Trophoblast cell (in vitro differentiated cells and primary cell): ENCODE measurements around the gene KIRREL3.

Experiments used
- DNase-seq, 2 donors: peaks; one replicate each; pipeline ENCODE4 v3.0.0-alpha.2; 2016
- H2AFZ ChIP-seq: 2 replicates; pipeline ENCODE4 v1.6.1; 2013; ENCODE audit warnings: low read length, moderate library complexity, mild to moderate bottlenecking; ENCODE audit not compliant: insufficient read depth, poor library complexity
- H2AK5ac ChIP-seq: 2 replicates; pipeline ENCODE4 v1.6.1; 2013; ENCODE audit warnings: mild to moderate bottlenecking, low read length
- H2BK120ac ChIP-seq: 2 replicates; pipeline ENCODE4 v1.6.1; 2013; ENCODE audit warnings: low read length, mild to moderate bottlenecking, moderate library complexity; ENCODE audit not compliant: insufficient read depth, poor library complexity
- H2BK12ac ChIP-seq: 2 replicates; pipeline ENCODE4 v1.6.1; 2013; ENCODE audit warnings: mild to moderate bottlenecking, low read length, moderate library complexity
- H2BK5ac ChIP-seq: 2 replicates; pipeline ENCODE4 v1.6.1; 2013; ENCODE audit warnings: low read length, low read depth, moderate library complexity, mild to moderate bottlenecking; ENCODE audit not compliant: poor library complexity
- H3K14ac ChIP-seq: 2 replicates; pipeline ENCODE4 v1.6.1; 2013; ENCODE audit warnings: mild to moderate bottlenecking, low read length
- H3K18ac ChIP-seq: 2 replicates; pipeline ENCODE4 v1.6.1; 2013; ENCODE audit warnings: mild to moderate bottlenecking, low read length
- H3K23ac ChIP-seq: 2 replicates; pipeline ENCODE4 v1.6.1; 2013; ENCODE audit warnings: low read length
- H3K27ac ChIP-seq: 2 replicates; pipeline ENCODE4 v1.5.1; 2013; ENCODE audit warnings: low read depth, mild to moderate bottlenecking, inconsistent platforms, low read length, moderate library complexity
- H3K27me3 ChIP-seq: 2 replicates; pipeline ENCODE4 v1.6.1; 2013; ENCODE audit warnings: inconsistent platforms, mild to moderate bottlenecking, low read length, moderate library complexity; ENCODE audit not compliant: insufficient read depth
- H3K36me3 ChIP-seq, 2 experiments: 1 replicate in 1 of 2; 2 replicates in 1 of 2; pipeline ENCODE4 v1.6.1; 2013; ENCODE audit warnings: low read length in 2 of 2, mild to moderate bottlenecking in 2 of 2, moderate library complexity in 1 of 2; ENCODE audit not compliant: insufficient read depth in 2 of 2, control insufficient read depth in 1 of 2
- H3K4ac ChIP-seq: 2 replicates; pipeline ENCODE4 v1.6.1; 2013; ENCODE audit warnings: low read depth, mild to moderate bottlenecking, low read length, moderate library complexity
- H3K4me1 ChIP-seq, 2 experiments: 1 replicate in 1 of 2; 2 replicates in 1 of 2; pipeline ENCODE4 v1.6.1; 2013; ENCODE audit warnings: low read length in 2 of 2, mild to moderate bottlenecking in 2 of 2, moderate library complexity in 1 of 2; ENCODE audit not compliant: insufficient read depth in 2 of 2, control insufficient read depth in 1 of 2
- H3K4me2 ChIP-seq: 2 replicates; pipeline ENCODE4 v1.6.1; 2013; ENCODE audit warnings: inconsistent platforms, mild to moderate bottlenecking, low read length, moderate library complexity
- H3K4me3 ChIP-seq: 2 replicates; pipeline ENCODE4 v1.5.1; 2013; ENCODE audit warnings: mild to moderate bottlenecking, low read depth, low read length, inconsistent platforms
- H3K79me1 ChIP-seq: one replicate; pipeline ENCODE4 v1.6.1; 2013; ENCODE audit warnings: low read length
- H3K79me2 ChIP-seq: 2 replicates; pipeline ENCODE4 v1.6.1; 2013; ENCODE audit warnings: low read length, mild to moderate bottlenecking; ENCODE audit not compliant: control insufficient read depth, insufficient read depth, poor library complexity
- H3K9ac ChIP-seq: 2 replicates; pipeline ENCODE4 v1.6.1; 2013; ENCODE audit warnings: mild to moderate bottlenecking, low read length
- H3K9me3 ChIP-seq: 2 replicates; pipeline ENCODE4 v1.6.1; 2013; ENCODE audit warnings: low read depth, mild to moderate bottlenecking, control low read depth, inconsistent platforms, low read length; ENCODE audit not compliant: insufficient read depth
- H4K12ac ChIP-seq: 2 replicates; pipeline ENCODE4 v1.6.1; 2013; ENCODE audit warnings: low read depth, mild to moderate bottlenecking, low read length, moderate library complexity
- H4K8ac ChIP-seq: 2 replicates; pipeline ENCODE4 v1.6.1; 2013; ENCODE audit warnings: low read depth, mild to moderate bottlenecking, low read length, moderate library complexity
- H4K91ac ChIP-seq: one replicate; pipeline ENCODE4 v1.6.1; 2013; ENCODE audit warnings: low read depth, mild to moderate bottlenecking, low read length, moderate library complexity
- WGBS: extraction: QIAGEN DNeasy Blood & Tissue Kit; methylation state at CpG from one replicate; pipeline ENCODE4 v1.1.7; 2013; ENCODE audit warnings: missing lambda C conversion rate; ENCODE audit not compliant: insufficient read length, insufficient coverage; ENCODE audit errors: extremely low coverage; 5-methylcytosine and 5-hydroxymethylcytosine counted together

KIRREL3 gene

GRCh38 chr11:127035824-127036223, 35.3 kb upstream of the KIRREL3 start:
- WGBS, result no CpG with 5 or more reads among the region's 3 CpGs
- no peak overlapping the region for H2AK5ac ChIP-seq

GRCh38 chr11:127034973-127035372, 34.4 kb upstream of the KIRREL3 start:
- Histone ChIP-seq H3K4me3 (no peak overlapping the region), H2AK5ac (no peak overlapping the region), H3K79me1 (no peaks in the 10 kb centered on the region), H4K91ac (no peak overlapping the region), H3K27ac (no peak overlapping the region), H2BK5ac (no peak overlapping the region), H3K9me3 (no peaks in the 10 kb centered on the region), H2AFZ (no peak overlapping the region), H3K36me3 (no peaks in the 10 kb centered on the region), H3K79me2 (no peaks in the 10 kb centered on the region), H3K23ac (no peak overlapping the region), H3K27me3 (no peaks in the 10 kb centered on the region), H3K18ac (no peak overlapping the region), H2BK120ac (no peak overlapping the region), H3K4me1 (no peaks in the 10 kb centered on the region), H4K12ac (no peak overlapping the region), H3K4ac (no peak overlapping the region), H2BK12ac (no peak overlapping the region), H3K9ac (no peak overlapping the region), H4K8ac (no peak overlapping the region), H3K4me2 (no peak overlapping the region), H3K14ac (no peak overlapping the region)
- no peak for DNase-seq

More at GRCh38 chr11:127035824-127036223, 35.3 kb upstream of the KIRREL3 start:
- no peak overlapping the region for H2BK120ac ChIP-seq
- no peaks in the 10 kb centered on the region for H3K79me2 ChIP-seq
- no peak overlapping the region for H3K4ac ChIP-seq
- H2BK12ac ChIP-seq, result no peak overlapping the region
- H3K14ac ChIP-seq, result no peak overlapping the region
- no peak overlapping the region for H3K4me3 ChIP-seq
- no peaks in the 10 kb centered on the region for H3K36me3 ChIP-seq
- no peak overlapping the region for H4K12ac ChIP-seq
- no peak overlapping the region for H3K27ac ChIP-seq
- no peaks in the 10 kb centered on the region for H3K9me3 ChIP-seq
- no peak overlapping the region for H3K18ac ChIP-seq
- no peak overlapping the region for H3K4me2 ChIP-seq
- H3K9ac ChIP-seq, result no peak overlapping the region
- H3K27me3 ChIP-seq, result no peaks in the 10 kb centered on the region
- no peak overlapping the region for H3K23ac ChIP-seq
- H2BK5ac ChIP-seq, result no peak overlapping the region
- no peak overlapping the region for H4K8ac ChIP-seq
- DNase-seq, result no peak
- H3K4me1 ChIP-seq, result no peaks in the 10 kb centered on the region
- H4K91ac ChIP-seq, result no peak overlapping the region
- no peaks in the 10 kb centered on the region for H3K79me1 ChIP-seq
- no peak overlapping the region for H2AFZ ChIP-seq

- Histone ChIP-seq H3K4ac (no peak overlapping the region), H2BK5ac (no peak overlapping the region), H3K36me3 (no peaks in the 10 kb centered on the region), H2BK12ac (no peak overlapping the region), H3K9ac (no peak overlapping the region), H3K79me1 (no peaks in the 10 kb centered on the region), H3K27ac (no peak overlapping the region), H4K12ac (no peak overlapping the region), H3K27me3 (no peaks in the 10 kb centered on the region), H3K14ac (no peak overlapping the region), H3K4me3 (no peak overlapping the region), H2AFZ (no peak overlapping the region), H4K91ac (no peak overlapping the region), H3K9me3 (no peaks in the 10 kb centered on the region), H2AK5ac (no peak overlapping the region), H3K4me1 (no peaks in the 10 kb centered on the region), H4K8ac (no peak overlapping the region), H3K18ac (no peak overlapping the region), H2BK120ac (no peak overlapping the region), H3K79me2 (no peaks in the 10 kb centered on the region), H3K23ac (no peak overlapping the region), H3K4me2 (no peak overlapping the region)
- no CpG with 5 or more reads among the region's 4 CpGs for WGBS
- DNase-seq, result no peak
Measured at GRCh38 chr11:127028648-127029047, 28.1 kb upstream of the KIRREL3 start.

GRCh38 chr11:127027789-127028188, 27.2 kb upstream of the KIRREL3 start:
- Histone ChIP-seq H3K79me1 (no peaks in the 10 kb centered on the region), H3K27ac (no peak overlapping the region), H2AK5ac (no peak overlapping the region), H3K9ac (no peak overlapping the region), H3K79me2 (no peaks in the 10 kb centered on the region), H3K4ac (no peak overlapping the region), H2AFZ (no peak overlapping the region), H3K14ac (no peak overlapping the region), H3K4me2 (no peak overlapping the region), H2BK5ac (no peak overlapping the region), H3K27me3 (no peaks in the 10 kb centered on the region), H3K4me1 (no peaks in the 10 kb centered on the region), H4K12ac (no peak overlapping the region), H4K91ac (no peak overlapping the region), H3K18ac (no peak overlapping the region), H2BK120ac (no peak overlapping the region), H3K23ac (no peak overlapping the region), H3K9me3 (no peaks in the 10 kb centered on the region), H3K4me3 (no peak overlapping the region), H3K36me3 (no peaks in the 10 kb centered on the region), H2BK12ac (no peak overlapping the region), H4K8ac (no peak overlapping the region)
- no peak for DNase-seq
- no CpG with 5 or more reads among the region's 5 CpGs for WGBS
